PFSK-1 (cell line): ENCODE data around the gene MYRF.

ENCODE experiments used
- FOXP2 ChIP-seq: optimal IDR thresholded peaks from 2 replicates; pipeline ENCODE3; 2011; ENCODE audit warnings: borderline replicate concordance, control low read depth, inconsistent platforms; ENCODE audit not compliant: insufficient read depth; ENCODE audit errors: extremely low read length, extremely low read depth
- POLR2AphosphoS5 ChIP-seq: IDR thresholded peaks from 2 replicates; pipeline ENCODE4 v1.6.1; 2012; ENCODE audit warnings: low read depth, mild to moderate bottlenecking, control low read depth, low read length, moderate library complexity
- SIN3A ChIP-seq: IDR thresholded peaks from 2 replicates; pipeline ENCODE4 v1.6.1; 2012; ENCODE audit warnings: mild to moderate bottlenecking, low read length, moderate library complexity, borderline replicate concordance; ENCODE audit not compliant: insufficient read depth
- TAF1 ChIP-seq: IDR thresholded peaks from 2 replicates; pipeline ENCODE4 v1.6.1; 2012; ENCODE audit warnings: low read length, control low read depth, borderline replicate concordance; ENCODE audit not compliant: insufficient read depth
- TF ChIP-seq, protein P1 (sequence below), 2 experiments: IDR thresholded peaks; 2 replicates each; pipeline versions ENCODE4 v1.6.1 to v1.8.0; 2011 to 2012; ENCODE audit warnings: low read depth in 2 of 2, low read length in 2 of 2, control low read depth in 1 of 2, inconsistent platforms in 1 of 2, mild to moderate bottlenecking in 1 of 2, moderate library complexity in 1 of 2; ENCODE audit not compliant: insufficient read depth in 1 of 2

DNA sequence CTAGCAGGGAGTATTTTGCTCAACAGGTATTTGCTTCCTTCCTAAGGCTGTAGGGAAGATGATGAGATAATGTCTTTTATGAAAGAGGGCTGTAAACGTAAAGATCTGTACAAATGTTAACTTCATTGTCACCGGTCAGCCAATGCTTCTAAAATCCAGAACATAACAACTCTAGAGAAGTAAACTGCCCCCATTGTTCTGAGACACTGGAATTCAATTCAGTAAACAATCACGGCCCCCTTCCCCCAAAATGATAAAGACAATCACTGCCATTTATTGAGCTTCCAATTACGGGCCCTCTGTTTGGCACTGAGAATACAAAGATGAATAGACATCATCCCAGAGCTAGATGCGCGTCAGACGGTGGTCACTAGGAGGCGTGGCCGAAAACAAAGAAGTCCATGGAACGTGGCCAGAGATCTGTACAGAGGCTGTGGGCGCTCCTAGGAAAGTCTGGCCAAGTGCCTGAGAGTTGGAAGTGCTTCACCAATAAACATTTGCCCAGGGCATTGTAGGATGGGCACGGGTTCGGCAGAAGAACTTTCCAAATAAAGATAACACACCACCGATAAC lies 39.4 kb downstream of the MYRF start:
- 0 out of 2 replicates have a peak, but pooled peaks have one; percentile 42 for TF ChIP-seq POLR2AphosphoS5
- TF ChIP-seq SIN3A: peak; percentile 88; the same call in 1 of the 2 replicates
- TF ChIP-seq, protein P1, sequence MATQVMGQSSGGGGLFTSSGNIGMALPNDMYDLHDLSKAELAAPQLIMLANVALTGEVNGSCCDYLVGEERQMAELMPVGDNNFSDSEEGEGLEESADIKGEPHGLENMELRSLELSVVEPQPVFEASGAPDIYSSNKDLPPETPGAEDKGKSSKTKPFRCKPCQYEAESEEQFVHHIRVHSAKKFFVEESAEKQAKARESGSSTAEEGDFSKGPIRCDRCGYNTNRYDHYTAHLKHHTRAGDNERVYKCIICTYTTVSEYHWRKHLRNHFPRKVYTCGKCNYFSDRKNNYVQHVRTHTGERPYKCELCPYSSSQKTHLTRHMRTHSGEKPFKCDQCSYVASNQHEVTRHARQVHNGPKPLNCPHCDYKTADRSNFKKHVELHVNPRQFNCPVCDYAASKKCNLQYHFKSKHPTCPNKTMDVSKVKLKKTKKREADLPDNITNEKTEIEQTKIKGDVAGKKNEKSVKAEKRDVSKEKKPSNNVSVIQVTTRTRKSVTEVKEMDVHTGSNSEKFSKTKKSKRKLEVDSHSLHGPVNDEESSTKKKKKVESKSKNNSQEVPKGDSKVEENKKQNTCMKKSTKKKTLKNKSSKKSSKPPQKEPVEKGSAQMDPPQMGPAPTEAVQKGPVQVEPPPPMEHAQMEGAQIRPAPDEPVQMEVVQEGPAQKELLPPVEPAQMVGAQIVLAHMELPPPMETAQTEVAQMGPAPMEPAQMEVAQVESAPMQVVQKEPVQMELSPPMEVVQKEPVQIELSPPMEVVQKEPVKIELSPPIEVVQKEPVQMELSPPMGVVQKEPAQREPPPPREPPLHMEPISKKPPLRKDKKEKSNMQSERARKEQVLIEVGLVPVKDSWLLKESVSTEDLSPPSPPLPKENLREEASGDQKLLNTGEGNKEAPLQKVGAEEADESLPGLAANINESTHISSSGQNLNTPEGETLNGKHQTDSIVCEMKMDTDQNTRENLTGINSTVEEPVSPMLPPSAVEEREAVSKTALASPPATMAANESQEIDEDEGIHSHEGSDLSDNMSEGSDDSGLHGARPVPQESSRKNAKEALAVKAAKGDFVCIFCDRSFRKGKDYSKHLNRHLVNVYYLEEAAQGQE (IDR thresholded peaks at IDR 0.05; ENCODE audit: insufficient read depth in 1 of 2, low read depth in 2 of 2, low read length in 2 of 2): no peak
- no peak; the same call in 1 of the 2 replicates for TF ChIP-seq TAF1
- no peak for TF ChIP-seq FOXP2
